Activated CD4-positive, alpha-beta T cell treated with anti-CD3 and anti-CD28 coated beads for 48 hours (primary cell): ENCODE measurements around the gene TESK1.

Experiments
- DNase-seq: peaks from one replicate; pipeline ENCODE4 v3.0.0-alpha.2; 2020

Gene TESK1

DNA sequence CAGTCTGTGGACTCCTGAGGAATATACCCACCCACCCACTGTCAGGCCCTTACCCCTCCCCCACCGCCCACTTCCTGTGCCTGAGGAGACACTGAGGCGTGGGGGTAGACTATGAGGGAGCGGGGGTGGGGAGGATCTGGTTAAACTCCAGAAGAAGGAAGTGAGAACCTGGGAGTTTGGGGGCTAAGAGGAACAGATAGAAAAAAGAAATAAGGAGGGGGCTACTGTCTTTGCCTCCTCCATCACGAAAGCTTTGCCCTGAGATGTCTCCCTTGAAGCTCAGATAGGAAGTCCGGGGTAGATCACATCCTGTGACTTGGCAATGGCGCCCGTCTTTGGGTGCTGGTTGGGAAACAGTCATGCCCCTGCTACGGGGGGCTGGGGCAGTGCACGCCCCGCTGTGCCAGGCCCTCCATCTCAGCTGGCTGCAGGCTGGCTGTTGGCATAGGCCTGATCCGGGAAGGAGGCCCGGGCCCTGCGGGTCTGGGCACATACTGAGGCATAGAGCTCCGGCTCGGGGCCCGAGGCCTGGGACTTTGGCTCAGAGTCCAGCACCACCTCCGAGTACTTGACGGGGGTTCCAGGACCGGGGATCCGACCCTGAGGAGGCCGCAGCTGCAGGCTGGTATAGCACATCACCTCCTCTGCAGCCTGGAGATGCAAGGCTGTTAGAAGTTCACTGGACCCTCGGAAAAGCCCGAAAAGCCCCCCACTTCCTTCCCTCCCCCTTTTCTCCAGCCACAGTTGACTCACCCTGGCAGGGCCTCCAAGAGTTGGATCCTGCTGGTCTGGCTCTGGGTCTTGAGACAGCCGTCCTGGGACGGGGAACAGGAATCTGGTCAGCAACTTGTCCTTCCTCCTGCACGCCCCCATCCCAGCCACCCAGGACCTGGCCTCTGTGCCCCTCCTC, 44.6 kb downstream of the TESK1 start:
- DNase-seq = peak; percentile 58

DNA sequence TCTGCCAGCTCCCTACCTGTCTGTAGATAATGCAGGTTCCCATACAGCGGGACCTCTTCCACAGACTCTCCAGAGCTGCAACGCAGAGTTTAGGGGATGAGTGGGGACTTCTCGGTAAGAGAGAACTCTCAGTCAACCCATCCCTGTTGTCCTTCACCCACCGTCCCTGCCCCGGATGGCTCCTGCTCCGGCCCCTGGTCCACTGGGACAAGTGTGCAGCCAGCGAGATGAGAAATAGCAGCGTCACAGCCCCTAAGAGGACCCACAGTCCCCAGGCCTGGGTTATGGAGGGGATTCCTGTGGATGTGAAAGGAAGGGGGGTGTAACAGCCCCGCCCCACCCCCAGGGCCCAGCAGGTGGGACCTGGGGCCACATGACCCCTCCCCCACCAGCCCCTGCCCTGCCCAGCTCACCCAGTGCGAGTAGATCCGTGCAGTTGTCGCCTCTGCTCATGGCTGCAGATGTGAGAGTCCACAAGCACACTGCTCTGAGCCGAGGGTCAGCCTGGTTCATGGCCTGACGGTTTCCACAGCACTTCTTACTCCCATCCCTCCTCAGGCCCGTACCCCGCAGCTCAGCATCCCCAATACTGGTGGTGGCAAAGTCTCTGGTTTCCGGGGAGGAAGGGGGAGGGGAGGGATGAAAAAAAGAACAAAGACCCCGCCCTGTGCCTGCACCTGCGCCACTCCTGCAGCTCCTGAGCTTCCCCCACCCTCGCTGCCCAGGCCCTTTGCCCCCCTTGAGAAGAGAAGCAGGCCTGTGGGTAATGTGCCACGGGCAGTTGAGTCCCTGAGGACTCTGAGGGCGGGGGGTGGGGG, 45.5 kb downstream of the TESK1 start, which contains the start of gene SIT1:
TSS of gene SIT1 (minus strand) at position 591 of the 818 bp plus-strand sequence. CDS start at position 513, 78 bp downstream.
- peak; percentile 56 for DNase-seq

DNA sequence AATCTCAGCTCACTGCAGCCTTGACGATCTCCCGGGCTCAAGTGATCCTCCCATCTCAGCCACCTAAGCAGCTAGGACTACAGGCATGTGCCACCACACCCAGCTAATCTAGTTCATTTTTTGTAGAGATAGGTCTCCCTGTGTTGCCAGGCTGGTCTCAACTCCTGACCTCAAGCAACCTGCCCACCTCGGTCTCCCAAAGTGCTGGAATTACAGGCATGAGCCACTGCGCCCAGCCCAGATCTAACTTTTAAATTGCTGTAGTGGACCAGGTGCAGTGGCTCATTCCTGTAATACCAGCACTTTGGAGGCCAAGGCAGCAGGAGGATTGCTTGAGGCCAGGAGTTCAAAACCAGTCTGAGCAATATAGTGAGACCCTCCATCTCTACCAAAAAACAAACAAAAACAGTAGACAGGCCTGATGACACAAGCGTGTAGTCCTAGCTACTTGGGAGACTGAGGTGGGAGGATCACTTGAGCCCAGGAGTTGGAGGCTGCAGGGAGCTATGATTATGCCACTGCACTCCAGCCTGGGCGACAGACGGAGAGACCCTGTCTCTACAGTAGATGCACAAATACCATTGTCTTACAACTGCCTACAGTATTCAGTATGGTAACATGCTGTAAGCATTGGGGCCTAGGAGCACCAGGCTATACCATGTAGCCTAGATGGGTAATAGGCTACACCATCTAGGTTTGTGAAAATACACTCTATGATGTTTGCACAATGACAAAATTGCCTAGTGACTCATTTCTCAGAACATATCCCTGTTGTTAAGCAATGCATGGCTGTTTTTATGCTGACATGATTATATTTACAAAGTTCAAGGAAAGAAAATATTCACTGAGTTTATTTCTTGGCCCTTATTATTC, 47.1 kb downstream of the TESK1 start:
- DNase-seq = no peak

DNA sequence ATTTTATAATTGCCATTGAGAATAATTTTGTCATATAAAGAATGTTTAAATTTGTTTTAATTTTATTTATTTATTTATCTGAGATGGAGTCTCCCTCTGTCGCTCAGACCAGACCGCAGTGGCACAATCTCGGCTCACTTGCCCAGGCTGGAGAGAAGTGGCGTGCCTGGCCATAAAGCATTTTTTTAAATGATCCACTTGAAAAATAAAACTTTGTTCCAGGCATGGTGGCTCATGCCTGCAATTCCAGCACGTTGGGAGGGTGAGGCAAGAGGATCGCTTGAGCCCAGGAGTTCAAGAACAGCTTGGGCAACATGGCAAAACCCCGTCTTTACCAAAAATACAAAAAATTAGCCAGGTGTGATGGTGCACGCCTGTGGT, 47.8 kb downstream of the TESK1 start:
- no peak for DNase-seq

DNA sequence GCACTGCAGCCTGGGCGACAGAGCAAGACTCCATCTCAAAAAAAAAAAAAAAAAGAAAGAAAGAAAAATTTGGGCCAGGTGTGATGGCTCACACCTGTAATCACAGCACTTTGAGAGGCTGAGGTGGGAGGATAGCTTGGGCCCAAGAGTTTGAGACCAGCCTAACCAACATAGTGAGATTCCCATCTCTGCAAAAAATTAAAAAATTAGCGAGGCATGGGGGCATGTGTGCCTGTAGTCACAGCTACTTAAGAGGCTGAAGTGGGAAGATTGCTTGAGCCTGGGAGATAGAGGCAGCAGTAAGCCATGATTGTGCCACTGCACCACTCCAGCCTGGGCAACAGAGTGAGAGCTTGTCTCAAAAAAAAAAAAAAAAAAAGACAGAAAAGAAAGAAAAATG, 48.5 kb downstream of the TESK1 start:
- no peak for DNase-seq

DNA sequence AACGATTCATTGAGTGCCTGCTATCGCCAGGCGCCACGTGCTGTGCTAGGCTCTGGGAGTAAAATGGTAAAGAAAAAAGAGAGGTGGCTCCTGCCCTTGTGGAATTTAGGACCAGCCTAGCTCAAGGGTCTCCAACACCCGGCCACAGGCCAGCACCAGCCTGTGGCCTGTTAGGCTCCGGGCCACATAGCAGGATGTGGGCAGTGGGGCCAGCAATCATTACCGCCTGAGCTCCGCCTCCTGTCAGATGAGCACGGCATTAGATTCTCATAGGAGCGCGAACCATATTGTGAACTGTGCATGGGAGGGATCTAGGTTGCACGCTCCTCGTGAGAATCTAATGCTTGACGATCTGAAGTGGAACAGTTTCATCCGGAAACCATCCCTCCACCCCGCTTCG, 51.3 kb downstream of the TESK1 start:
- DNase-seq = no peak

DNA sequence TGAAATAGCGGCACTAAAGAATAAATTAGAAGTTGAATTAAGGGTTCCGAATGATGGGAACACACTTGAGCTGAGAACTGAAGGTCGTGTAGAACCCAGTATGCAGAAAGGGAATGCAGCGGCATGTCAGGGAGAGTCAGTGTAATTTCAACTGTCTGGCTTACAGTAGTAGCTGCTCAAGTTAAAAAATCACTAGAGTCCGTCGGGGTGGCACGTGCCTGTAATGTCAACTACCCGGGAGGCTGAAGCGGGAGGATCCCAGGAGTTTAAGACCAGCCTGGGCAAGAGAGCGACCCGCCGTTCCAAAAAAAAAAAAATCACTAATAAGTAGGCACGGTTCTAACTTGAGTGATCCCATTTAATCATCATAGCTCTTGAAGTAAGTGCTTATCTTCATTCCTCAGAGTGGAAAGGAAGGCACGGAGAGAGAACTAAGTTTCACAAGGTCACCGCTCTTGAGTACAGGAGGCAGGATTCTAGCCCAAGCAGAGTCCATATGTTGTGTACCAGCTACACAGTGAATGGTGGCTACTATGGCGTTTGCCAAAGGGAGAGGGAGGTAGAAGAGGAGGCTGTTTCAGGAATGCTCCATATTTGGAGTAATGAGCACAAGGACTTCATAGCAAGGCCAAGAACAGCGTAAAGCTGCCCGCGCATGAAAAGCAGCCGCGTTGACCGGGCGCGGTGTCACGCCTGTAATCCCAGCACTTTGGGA, 51.9 kb downstream of the TESK1 start:
- no peak for DNase-seq

DNA sequence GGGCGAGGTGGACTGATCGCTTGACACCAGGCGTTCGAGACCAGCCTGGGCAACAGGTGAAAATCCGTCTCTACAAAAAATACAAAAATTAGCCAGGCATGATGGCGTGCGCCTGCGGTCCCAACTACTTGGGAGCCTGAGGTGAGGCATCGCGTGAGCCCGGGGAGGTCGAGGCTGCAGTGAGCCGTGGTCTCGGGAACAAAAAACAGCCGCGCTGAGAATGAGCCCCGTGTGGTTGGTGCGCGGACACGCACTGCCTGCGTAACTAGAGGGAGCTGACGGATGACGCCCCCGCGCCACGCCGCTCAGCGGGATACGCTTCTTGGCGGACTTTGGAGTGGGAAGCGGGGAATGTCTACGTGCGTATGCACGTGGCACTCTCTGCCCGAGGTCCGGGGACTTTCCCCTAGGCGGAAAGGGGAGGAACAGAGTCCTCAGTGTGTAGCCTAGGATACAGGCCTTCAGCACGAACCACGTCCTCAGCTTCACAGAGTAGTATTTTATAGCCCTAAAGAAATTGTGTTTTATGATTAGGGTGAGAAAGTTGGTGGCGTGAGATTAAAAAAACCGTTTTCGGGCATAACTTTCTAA, 52.6 kb downstream of the TESK1 start, which contains the start of gene RMRP:
TSS of gene RMRP (minus strand) at position 474 of the 591 bp plus-strand sequence.
- DNase-seq = peak; percentile 98

DNA sequence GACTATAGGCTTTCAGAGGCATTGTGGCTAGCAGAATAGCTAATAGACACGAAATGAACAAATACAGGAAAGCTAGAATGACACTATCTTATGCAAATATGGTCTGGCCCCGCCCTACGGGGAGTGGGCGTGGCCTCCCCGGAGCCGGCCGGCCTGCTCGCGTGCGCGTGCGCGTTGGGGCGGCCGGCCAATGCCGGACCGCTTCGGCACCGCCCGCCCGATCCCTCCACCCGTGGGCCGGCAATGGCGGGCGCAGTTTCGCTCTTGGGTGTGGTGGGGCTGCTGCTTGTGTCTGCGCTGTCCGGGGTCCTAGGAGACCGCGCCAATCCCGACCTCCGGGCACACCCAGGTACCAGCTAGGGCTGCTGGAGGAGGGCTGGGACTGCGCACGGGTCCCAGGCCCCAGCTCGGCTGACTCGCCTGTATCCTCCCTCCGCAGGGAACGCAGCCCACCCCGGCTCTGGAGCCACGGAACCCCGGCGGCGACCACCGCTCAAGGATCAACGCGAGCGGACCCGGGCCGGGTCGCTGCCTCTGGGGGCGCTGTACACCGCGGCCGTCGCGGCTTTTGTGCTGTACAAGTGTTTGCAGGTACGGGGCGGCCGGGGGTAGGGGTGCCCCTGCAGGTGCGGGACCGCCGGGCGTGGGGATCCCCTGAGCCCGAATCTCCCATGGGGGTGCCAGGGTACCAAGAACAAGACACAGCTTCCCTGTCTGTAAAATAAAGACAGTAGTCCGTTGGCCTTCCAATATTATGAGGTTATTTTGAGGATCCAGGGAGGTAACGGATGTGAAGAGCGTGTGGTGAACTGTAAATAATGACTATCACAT, 53.3 kb downstream of the TESK1 start, which contains the start of gene CCDC107:
TSS of gene CCDC107 (plus strand) at position 156 of the 831 bp plus-strand sequence. CDS start at position 244, 88 bp downstream.
- peak; percentile 84 for DNase-seq

DNA sequence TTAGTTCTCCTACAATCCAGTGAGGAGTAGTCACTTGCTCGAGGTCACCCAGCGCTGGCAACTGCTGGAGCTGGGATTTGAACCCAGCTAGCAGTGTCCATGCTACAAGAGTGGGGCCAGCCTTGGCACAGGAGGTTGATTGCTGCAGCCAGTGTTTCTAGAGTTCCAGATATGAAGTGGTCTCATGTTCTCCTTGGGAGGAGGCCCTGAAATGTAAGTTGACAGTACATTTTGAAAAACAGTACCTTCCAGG, 53.8 kb downstream of the TESK1 start:
- no peak for DNase-seq

DNA sequence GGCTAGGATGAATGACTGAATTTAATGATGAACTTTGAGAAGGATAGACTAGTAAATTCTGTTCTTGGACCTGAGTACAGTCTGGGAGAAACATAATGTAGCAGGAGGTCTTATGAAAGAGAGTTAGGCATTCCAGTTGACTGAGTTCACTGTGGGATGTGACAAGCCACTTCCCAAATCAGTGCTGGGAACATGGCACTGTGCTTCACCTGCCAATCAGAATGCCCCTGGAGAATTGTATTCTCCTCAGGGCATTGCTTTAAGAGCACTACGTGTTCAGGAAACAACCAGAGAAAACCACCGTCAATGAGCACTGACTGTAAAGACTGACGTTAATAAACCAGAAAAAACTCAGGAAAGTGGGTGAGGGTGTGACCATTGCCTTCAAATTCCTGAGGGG, 54.3 kb downstream of the TESK1 start:
- DNase-seq = no peak
